Osteoblast (primary cell): ENCODE results near the gene CAMK4. TPM values are rescaled to one million over a fixed set of nuclear protein-coding genes. Genes with fewer than 3 reads are reported as not detected.

Experiments used
- DNase-seq: peaks from one replicate; pipeline ENCODE4 v3.0.0; 2011; ENCODE audit warnings: low spot score, mixed read lengths; ENCODE audit not compliant: insufficient read length; ENCODE audit errors: missing footprints
- H2AFZ ChIP-seq: 2 replicates; pipeline ENCODE4 v1.6.0; 2011; ENCODE audit warnings: mild to moderate bottlenecking, low read length
- H3K27ac ChIP-seq: 2 replicates; pipeline ENCODE4 v1.5.1; 2011; ENCODE audit warnings: mild to moderate bottlenecking, low read depth, low read length, moderate library complexity
- H3K27me3 ChIP-seq: 2 replicates; pipeline ENCODE4 v1.6.0; 2012; ENCODE audit warnings: mild to moderate bottlenecking, control low read depth, inconsistent platforms, low read length, moderate library complexity; ENCODE audit not compliant: insufficient read depth
- H3K36me3 ChIP-seq: 2 replicates; pipeline ENCODE4 v1.5.1; 2011; ENCODE audit warnings: mild to moderate bottlenecking, low read length, control low read depth, moderate library complexity; ENCODE audit not compliant: insufficient read depth
- H3K4me1 ChIP-seq: 2 replicates; pipeline ENCODE4 v1.5.1; 2011; ENCODE audit warnings: mild to moderate bottlenecking, low read length, control low read depth, moderate library complexity; ENCODE audit not compliant: insufficient read depth
- H3K4me2 ChIP-seq: 2 replicates; pipeline ENCODE4 v1.6.0; 2011; ENCODE audit warnings: mild to moderate bottlenecking, low read length; ENCODE audit not compliant: insufficient read depth
- H3K4me3 ChIP-seq: fragments of 200-600 bp; sonication (generic); 3 replicates; pipeline ENCODE4 v1.5.1; 2012; ENCODE audit warnings: mild to moderate bottlenecking, low read length, inconsistent platforms; ENCODE audit not compliant: insufficient read depth
- H3K79me2 ChIP-seq: 2 replicates; pipeline ENCODE4 v1.6.0; 2012; ENCODE audit warnings: mild to moderate bottlenecking, low read length, control low read depth, inconsistent platforms; ENCODE audit not compliant: insufficient read depth
- H3K9me3 ChIP-seq: 2 replicates; pipeline ENCODE4 v1.5.1; 2011; ENCODE audit warnings: low read depth, low read length, control low read depth
- H4K20me1 ChIP-seq: 2 replicates; pipeline ENCODE4 v1.6.0; 2012; ENCODE audit warnings: mild to moderate bottlenecking, low read length, control low read depth; ENCODE audit not compliant: insufficient read depth
- CTCF ChIP-seq: IDR thresholded peaks from 2 replicates; pipeline ENCODE4 v1.5.1; 2011; ENCODE audit warnings: mild to moderate bottlenecking, low read depth, low read length, moderate library complexity; ENCODE audit errors: extremely low read depth
- total RNA-seq: library from RNA; depleted of rRNA; stranded (reverse); fragments of >200 nt; gene quantifications from 2 replicates; pipeline ENCODE4 v1.2.3, GENCODE V29; 2012

The CAMK4 gene
- total RNA-seq, 1 donor, result 0.72 TPM

- Histone ChIP-seq H4K20me1 (no peaks in the 10 kb centered on the region), H3K9me3 (no peaks in the 10 kb centered on the region), H3K79me2 (no peaks in the 10 kb centered on the region), H3K4me1 (no peaks in the 10 kb centered on the region), H3K36me3 (no peaks in the 10 kb centered on the region), H3K27ac (no peak overlapping the region), H3K4me2 (peak overlapping the region; percentile 11), H2AFZ (peak overlapping the region; percentile 7), H3K27me3 (no peaks in the 10 kb centered on the region), H3K4me3 (no peak overlapping the region)
- no peak for TF ChIP-seq CTCF
- no peak for DNase-seq
These were observed 121.5 kb downstream of the CAMK4 start for GRCh38 chr5:111345731-111346130.

GRCh38 chr5:111347021-111347420 lies 122.8 kb downstream of the CAMK4 start:
- Histone ChIP-seq H3K27ac (no peak overlapping the region), H3K9me3 (no peaks in the 10 kb centered on the region)

GRCh38 chr5:111348661-111349329 lies 124.6 kb downstream of the CAMK4 start:
- H3K4me2 ChIP-seq, result no peak overlapping the region
- H3K27me3 ChIP-seq, result no peaks in the 10 kb centered on the region

More at GRCh38 chr5:111347021-111347420, 122.8 kb downstream of the CAMK4 start:
- TF ChIP-seq CTCF, result no peak
- Histone ChIP-seq H3K4me1 (no peaks in the 10 kb centered on the region), H2AFZ (no peak overlapping the region), H3K4me2 (no peak overlapping the region), H3K36me3 (no peaks in the 10 kb centered on the region), H3K27me3 (no peaks in the 10 kb centered on the region), H3K4me3 (no peak overlapping the region), H4K20me1 (no peaks in the 10 kb centered on the region), H3K79me2 (no peaks in the 10 kb centered on the region)
- DNase-seq, result no peak

More at GRCh38 chr5:111348661-111349329, 124.6 kb downstream of the CAMK4 start:
- Histone ChIP-seq H3K4me1 (no peaks in the 10 kb centered on the region), H2AFZ (no peak overlapping the region), H3K36me3 (no peaks in the 10 kb centered on the region), H3K79me2 (no peaks in the 10 kb centered on the region), H3K27ac (no peak overlapping the region), H4K20me1 (no peaks in the 10 kb centered on the region), H3K4me3 (no peak overlapping the region), H3K9me3 (no peaks in the 10 kb centered on the region)
- no peak for DNase-seq
- no peak for TF ChIP-seq CTCF
